Measurements from ENCODE around the gene ABHD10.

Gene ABHD10

GRCh38 chr3:112010636-112011035 is 31.8 kb downstream of the ABHD10 start:
- DNase-seq (ENCODE audit: low read depth), result no peak
- TF ChIP-seq CTCF (IDR thresholded peaks at IDR 0.05; ENCODE audit: insufficient read depth, low read depth, low read length, missing control alignments), result no peak
- H3K4me3 ChIP-seq (ENCODE audit: low read depth, low read length), result no peak overlapping the region

- no peak for TF ChIP-seq CTCF (IDR thresholded peaks at IDR 0.05; ENCODE audit: insufficient read depth, low read depth, low read length, missing control alignments)
- no peak overlapping the region for H3K4me3 ChIP-seq (ENCODE audit: low read depth, low read length)
- DNase-seq (ENCODE audit: low read depth), result no peak
Measured at GRCh38 chr3:112011376-112011940, 32.6 kb downstream of the ABHD10 start.

- TF ChIP-seq CTCF (IDR thresholded peaks at IDR 0.05; ENCODE audit: insufficient read depth, low read depth, low read length, missing control alignments), result no peak
- no peak for DNase-seq (ENCODE audit: low read depth)
- no peak overlapping the region for H3K4me3 ChIP-seq (ENCODE audit: low read depth, low read length)
Measured at GRCh38 chr3:112012205-112012992, 33.6 kb downstream of the ABHD10 start.

- peak; percentile 64 for TF ChIP-seq CTCF (IDR thresholded peaks at IDR 0.05; ENCODE audit: insufficient read depth, low read depth, low read length, missing control alignments)
- H3K4me3 ChIP-seq (ENCODE audit: low read depth, low read length), result no peak overlapping the region
- DNase-seq (ENCODE audit: low read depth), result peak; percentile 73
Measured at GRCh38 chr3:112013058-112013783, 34.4 kb downstream of the ABHD10 start.

GRCh38 chr3:112013784-112014143 is 34.9 kb downstream of the ABHD10 start:
- no peak for DNase-seq (ENCODE audit: low read depth)
- no peak overlapping the region for H3K4me3 ChIP-seq (ENCODE audit: low read depth, low read length)
- TF ChIP-seq CTCF (IDR thresholded peaks at IDR 0.05; ENCODE audit: insufficient read depth, low read depth, low read length, missing control alignments), result no peak

GRCh38 chr3:112017091-112017490 is 38.3 kb downstream of the ABHD10 start:
- no peak overlapping the region for H3K4me3 ChIP-seq (ENCODE audit: low read depth, low read length)
- TF ChIP-seq CTCF (IDR thresholded peaks at IDR 0.05; ENCODE audit: insufficient read depth, low read depth, low read length, missing control alignments), result no peak
- DNase-seq (ENCODE audit: low read depth), result no peak

Data from GM12865 (cell line).